Natural killer cell (primary cell): ENCODE measurements around the gene RASSF3. TPM values are rescaled to one million over a fixed set of nuclear protein-coding genes. Genes with fewer than 3 reads are reported as not detected.
A peak's percentile ranks its signal among the peaks of the same experiment; 100 is the strongest.

Experiments used
- ATAC-seq, 3 donors: fragments of 150-1000 bp in 2 of 3; fragments of 200-7000 bp in 1 of 3; cut with Tn5 transposase; 1 replicate in 1 of 3; 2 replicates in 2 of 3; pipeline ENCODE4 v1.10.0; 2021; ENCODE audit warnings: mild to moderate bottlenecking in 2 of 3, moderate library complexity in 2 of 3
- DNase-seq, 2 donors: peaks; one replicate each; pipeline versions ENCODE4 v3.0.0 to v3.0.0-alpha.2; 2013 to 2021; ENCODE audit warnings: mixed read lengths in 1 of 2
- H3K27ac ChIP-seq: one replicate; pipeline ENCODE4 v1.5.1; 2013; ENCODE audit warnings: mild to moderate bottlenecking, low read length
- H3K27me3 ChIP-seq: one replicate; pipeline ENCODE4 v1.6.1; 2013; ENCODE audit warnings: low read length; ENCODE audit not compliant: control insufficient read depth, insufficient read depth
- H3K36me3 ChIP-seq: one replicate; pipeline ENCODE4 v1.6.1; 2013; ENCODE audit warnings: low read length; ENCODE audit not compliant: control insufficient read depth, insufficient read depth
- H3K4me1 ChIP-seq: one replicate; pipeline ENCODE4 v1.6.1; 2013; ENCODE audit warnings: low read length; ENCODE audit not compliant: control insufficient read depth, insufficient read depth
- H3K4me3 ChIP-seq: one replicate; pipeline ENCODE4 v1.5.1; 2013; ENCODE audit warnings: low read length
- H3K9me3 ChIP-seq: one replicate; pipeline ENCODE4 v1.6.1; 2013; ENCODE audit warnings: low read length; ENCODE audit not compliant: control insufficient read depth, insufficient read depth
- H3K27ac Mint-ChIP-seq, 2 donors: one replicate each; pipeline ENCODE4 v1.8.0; 2022; ENCODE audit warnings: mild to moderate bottlenecking in 2 of 2, mixed read lengths in 2 of 2, moderate library complexity in 1 of 2
- H3K27me3 Mint-ChIP-seq, 2 donors: one replicate each; pipeline ENCODE4 v1.8.0; 2022; ENCODE audit warnings: low read depth in 2 of 2, mixed read lengths in 2 of 2
- H3K36me3 Mint-ChIP-seq: one replicate; pipeline ENCODE4 v1.8.0; 2022; ENCODE audit warnings: mixed read lengths
- H3K4me1 Mint-ChIP-seq, 2 donors: one replicate each; pipeline ENCODE4 v1.8.0; 2022; ENCODE audit warnings: mixed read lengths in 2 of 2
- H3K4me3 Mint-ChIP-seq: one replicate; pipeline ENCODE4 v1.8.0; 2022; ENCODE audit warnings: mild to moderate bottlenecking, moderate library complexity, mixed read lengths
- H3K9me3 Mint-ChIP-seq, 2 donors: one replicate each; pipeline ENCODE4 v1.8.0; 2022; ENCODE audit warnings: mixed read lengths in 2 of 2
- CTCF ChIP-seq: fragments of 200-600 bp; IDR thresholded peaks from one replicate; pipeline ENCODE4 v1.8.0; 2022; ENCODE audit warnings: antibody characterized with exemption
- WGBS: methylation state at CpG from one replicate; pipeline ENCODE4 v1.1.7; 2013; ENCODE audit warnings: missing lambda C conversion rate; ENCODE audit not compliant: insufficient coverage; 5-methylcytosine and 5-hydroxymethylcytosine counted together
- intact Hi-C: fragments of 100-400 bp; cut with micrococcal nuclease; formaldehyde crosslinking; loops from one replicate; pipeline ENCODE4 v1.14.2; 2022
- total RNA-seq, 4 donors: library from RNA; stranded (reverse); fragments of 120-200 nt in 1 of 4; gene quantifications; one replicate each; pipeline versions ENCODE4 v1.2.3 to v1.2.4, GENCODE V29; 2013 to 2022

The RASSF3 gene
- total RNA-seq, 3 donors from 2014 or later (not counting 1 experiment from before 2014, with no cell fraction given), result 63.4 to 105 (median 80.5) TPM

- H3K4me1 Mint-ChIP-seq, result peaks cover 50 to 54% of the 10 kb centered on the region in 2 donors
- no peak for TF ChIP-seq CTCF
These were observed 23.0 kb downstream of the RASSF3 start for GRCh38 chr12:64633011-64633939.

GRCh38 chr12:64633940-64634337 is 23.6 kb downstream of the RASSF3 start:
- Mint-ChIP-seq H3K9me3 (no peaks in the 10 kb centered on the region), H3K27ac (peak overlapping the region; percentile 79), H3K36me3 (no peaks in the 10 kb centered on the region), H3K4me1 (peaks cover 56 to 61% of the 10 kb centered on the region in 2 donors), H3K4me3 (no peak overlapping the region), H3K27me3 (no peaks in the 10 kb centered on the region)
- ATAC-seq (peak; percentile 76 to 93 (median 80)), DNase-seq (peak in 1 of 2 donors; percentile 41)
- Histone ChIP-seq H3K27ac (no peak overlapping the region), H3K36me3 (peaks cover 11% of the 10 kb centered on the region), H3K4me3 (no peak overlapping the region), H3K9me3 (no peaks in the 10 kb centered on the region), H3K27me3 (no peaks in the 10 kb centered on the region), H3K4me1 (peaks cover 44% of the 10 kb centered on the region)
- intact Hi-C loops, result no loop called here
- no peak for TF ChIP-seq CTCF

More at GRCh38 chr12:64633011-64633939, 23.0 kb downstream of the RASSF3 start:
- Histone ChIP-seq H3K36me3 (peaks cover 12% of the 10 kb centered on the region), H3K4me3 (no peak overlapping the region), H3K9me3 (no peaks in the 10 kb centered on the region), H3K4me1 (peaks cover 44% of the 10 kb centered on the region), H3K27me3 (no peaks in the 10 kb centered on the region), H3K27ac (peak overlapping the region; percentile 14)
- Mint-ChIP-seq H3K4me3 (no peak overlapping the region), H3K27ac (peak overlapping the region; percentile 79), H3K36me3 (no peaks in the 10 kb centered on the region), H3K9me3 (no peaks in the 10 kb centered on the region), H3K27me3 (no peaks in the 10 kb centered on the region)
- intact Hi-C loops, result no loop called here
- peak in 2 of 3 donors; percentile 3 to 26 for ATAC-seq
- WGBS, result 86% methylated on average over 5 of the region's 5 CpGs
- no peak for DNase-seq

GRCh38 chr12:64634508-64635092 is 24.3 kb downstream of the RASSF3 start:
- DNase-seq (no peak), ATAC-seq (no peak)
- peaks cover 44% of the 10 kb centered on the region for H3K4me1 ChIP-seq
- no peaks in the 10 kb centered on the region for H3K9me3 ChIP-seq
- intact Hi-C loops, result no loop called here
- Mint-ChIP-seq H3K36me3 (no peaks in the 10 kb centered on the region), H3K27ac (peak overlapping the region; percentile 79), H3K4me1 (peaks cover 60 to 64% of the 10 kb centered on the region in 2 donors), H3K9me3 (no peaks in the 10 kb centered on the region), H3K27me3 (no peaks in the 10 kb centered on the region), H3K4me3 (no peak overlapping the region)
- peaks cover 6% of the 10 kb centered on the region for H3K36me3 ChIP-seq
- no peaks in the 10 kb centered on the region for H3K27me3 ChIP-seq
- no peak overlapping the region for H3K27ac ChIP-seq
- H3K4me3 ChIP-seq, result no peak overlapping the region
- TF ChIP-seq CTCF, result no peak
- WGBS, result 97% methylated on average over 7 of the region's 7 CpGs
